Panc1 (cell line): Measurements from ENCODE around the gene PYGM. TPM values are rescaled to one million over a fixed set of nuclear protein-coding genes. Genes with fewer than 3 reads are reported as not detected.

Experiments used
- ATAC-seq: fragments of 200-7000 bp; cut with Tn5 transposase; 2 replicates; pipeline ENCODE4 v1.9.1; 2020; ENCODE audit warnings: mild to moderate bottlenecking, moderate library complexity
- BruUV-seq: library from RNA; stranded (reverse); fragments of 400-500 nt; replicated peaks from 2 replicates; lab custom pipeline; 2021; lab: Mats Ljungman, UMichigan
- CTCF ChIA-PET: fragments of 300-600 bp; sonication (Branson Sonifier 250); formaldehyde crosslinking; loops from one replicate; lab custom pipeline; 2022; ENCODE audit warnings: antibody characterized with exemption; lab: Charles Lee
- POLR2A ChIA-PET: fragments of 300-600 bp; sonication (Branson Sonifier 250); formaldehyde crosslinking; loops from one replicate; lab custom pipeline; 2022; ENCODE audit warnings: antibody characterized with exemption; lab: Charles Lee
- DNase-seq: peaks from one replicate; pipeline ENCODE4 v3.0.0-alpha.2; 2010; ENCODE audit warnings: low read depth, low spot score
- H3K27ac ChIP-seq: 2 replicates; pipeline ENCODE4 v1.5.1; 2011; ENCODE audit warnings: mild to moderate bottlenecking, low read length, inconsistent platforms
- H3K27me3 ChIP-seq: fragments of 200-500 bp; sonication (Bioruptor generic); 2 replicates; pipeline ENCODE4 v1.6.0; 2014; ENCODE audit warnings: low read length, inconsistent platforms; ENCODE audit not compliant: control insufficient read depth, insufficient read depth
- H3K36me3 ChIP-seq: fragments of 200-500 bp; sonication (Bioruptor generic); 2 replicates; pipeline ENCODE4 v1.5.1; 2014; ENCODE audit warnings: inconsistent platforms, mild to moderate bottlenecking, low read length, moderate library complexity; ENCODE audit not compliant: control insufficient read depth, insufficient read depth
- H3K4me1 ChIP-seq: 2 replicates; pipeline ENCODE4 v1.5.1; 2011; ENCODE audit warnings: inconsistent platforms, mild to moderate bottlenecking, low read length, moderate library complexity; ENCODE audit not compliant: control insufficient read depth, insufficient read depth
- H3K4me3 ChIP-seq, 2 experiments: 2 replicates each; pipeline ENCODE4 v1.5.1; 2011 to 2012; ENCODE audit warnings: low read depth in 2 of 2, low read length in 2 of 2, mild to moderate bottlenecking in 2 of 2, inconsistent platforms in 1 of 2, moderate library complexity in 1 of 2
- H3K9me3 ChIP-seq: fragments of 200-500 bp; sonication (Bioruptor generic); 2 replicates; pipeline ENCODE4 v1.5.1; 2014; ENCODE audit warnings: low read depth, mild to moderate bottlenecking, inconsistent platforms, low read length, moderate library complexity; ENCODE audit not compliant: control insufficient read depth, insufficient read depth
- CTCF ChIP-seq: fragments of 450-650 bp; IDR thresholded peaks from 2 replicates; pipeline ENCODE4 v1.5.1; 2017; ENCODE audit warnings: mild to moderate bottlenecking
- POLR2AphosphoS5 ChIP-seq: IDR thresholded peaks from 2 replicates; pipeline ENCODE4 v1.6.1; 2012; ENCODE audit warnings: mild to moderate bottlenecking, low read depth, low read length, moderate library complexity
- REST ChIP-seq, 2 experiments: IDR thresholded peaks; 2 replicates each; pipeline ENCODE4 v1.6.1; 2011 to 2012; ENCODE audit warnings: low read depth in 2 of 2, control low read depth in 1 of 2, low read length in 1 of 2, mild to moderate bottlenecking in 1 of 2, moderate library complexity in 1 of 2; ENCODE audit not compliant: insufficient read depth in 1 of 2
- SIN3A ChIP-seq: IDR thresholded peaks from 2 replicates; pipeline ENCODE4 v1.6.1; 2012; ENCODE audit warnings: low read depth, mild to moderate bottlenecking, low read length, moderate library complexity, borderline replicate concordance; ENCODE audit not compliant: insufficient read depth
- TCF7L2 ChIP-seq: IDR thresholded peaks from 2 replicates; pipeline ENCODE4 v1.6.1; 2011; ENCODE audit warnings: mild to moderate bottlenecking, low read depth, low read length, inconsistent platforms
- in situ Hi-C: cut with HindIII; loops from 2 replicates; pipeline ENCODE4 v1.10.0; 2016; ENCODE audit warnings: low sequenced_read_pairs, low pct_unique_long_range_greater_than_20kb
- intact Hi-C: fragments of 100-400 bp; cut with micrococcal nuclease; formaldehyde crosslinking; loops from one replicate; pipeline ENCODE4 v1.10.0; 2022; ENCODE audit not compliant: unreplicated experiment
- total RNA-seq: library from RNA; stranded (reverse); gene quantifications from one replicate; pipeline ENCODE4 v1.2.1, GENCODE V29; 2021; ENCODE audit not compliant: unreplicated experiment

PYGM gene
- total RNA-seq, 1 experiment from 2014 or later: 0.39 TPM

GRCh38 chr11:64778223-64778472 is 18.4 kb upstream of the PYGM start:
- intact Hi-C loops: no loop called here
- CTCF ChIA-PET: interaction anchor here (1.2 to 1.3 kb wide), 2 partner anchors 10 to 34 kb away, joined by 3 to 6 read pairs; partner anchors contain the start of gene RASGRP2

GRCh38 chr11:64777449-64778222 is 17.9 kb upstream of the PYGM start:
- TF ChIP-seq CTCF (no peak), REST (IDR thresholded peaks at IDR 0.05; ENCODE audit: insufficient read depth in 1 of 2, low read depth in 2 of 2, low read length in 1 of 2) (peak; percentile 76 to 82), SIN3A (peak; percentile 65)
- no peak for DNase-seq
- H3K9me3 ChIP-seq: no peaks in the 10 kb centered on the region
- peak; percentile 38 for ATAC-seq
- intact Hi-C loops: no loop called here
- ChIA-PET CTCF (interaction anchor here (0.7 kb wide), 1 partner anchor 76 kb away, joined by 4 read pairs; no protein-coding TSS in a partner anchor), POLR2A (interaction anchor here (0.6 kb wide), 1 partner anchor 382 kb away, joined by 3 read pairs; no protein-coding TSS in a partner anchor)
- H3K4me1 ChIP-seq: peaks cover 16% of the 10 kb centered on the region
- no TSS peak for BruUV-seq
- no peaks in the 10 kb centered on the region for H3K27me3 ChIP-seq
- H3K27ac ChIP-seq: peak overlapping the region; percentile 88
- H3K36me3 ChIP-seq: peaks cover 44% of the 10 kb centered on the region
- H3K4me3 ChIP-seq: peak overlapping the region; percentile 88 to 92
- in situ Hi-C loops: no loop called here

More at GRCh38 chr11:64778223-64778472, 18.4 kb upstream of the PYGM start:
- TF ChIP-seq TCF7L2: 0 out of 2 replicates have a peak, but pooled peaks have one; percentile 2
- no peak for TF ChIP-seq POLR2AphosphoS5
- peak; percentile 56; the same call in 1 of the 2 replicates for TF ChIP-seq SIN3A
- BruUV-seq: no TSS peak
- Histone ChIP-seq H3K27ac (peak overlapping the region; percentile 63), H3K4me1 (peaks cover 16% of the 10 kb centered on the region), H3K36me3 (peaks cover 38% of the 10 kb centered on the region), H3K27me3 (no peaks in the 10 kb centered on the region), H3K9me3 (no peaks in the 10 kb centered on the region), H3K4me3 (peak overlapping the region; percentile 55 to 88)
- in situ Hi-C loops: no loop called here
- no peak for DNase-seq
- POLR2A ChIA-PET: interaction anchor here (0.6 to 1.6 kb wide), 4 partner anchors 13 to 22 kb away, joined by 3 to 5 read pairs (median 4); no protein-coding TSS in a partner anchor
- ATAC-seq: peak; percentile 43

GRCh38 chr11:64776875-64777274 is 17.1 kb upstream of the PYGM start:
- peak overlapping the region; percentile 88 for H3K27ac ChIP-seq
- peaks cover 16% of the 10 kb centered on the region for H3K4me1 ChIP-seq
- H3K36me3 ChIP-seq: peaks cover 51% of the 10 kb centered on the region
- in situ Hi-C loops: no loop called here
- TF ChIP-seq REST (IDR thresholded peaks at IDR 0.05; ENCODE audit: insufficient read depth in 1 of 2, low read depth in 2 of 2, low read length in 1 of 2) (no peak), SIN3A (no peak)
- ATAC-seq: no peak
- H3K9me3 ChIP-seq: no peaks in the 10 kb centered on the region
- ChIA-PET CTCF (interaction anchor here (0.7 kb wide), 1 partner anchor 77 kb away, joined by 4 read pairs; no protein-coding TSS in a partner anchor), POLR2A (no interaction called here)
- no TSS peak for BruUV-seq
- intact Hi-C loops: no loop called here
- no peaks in the 10 kb centered on the region for H3K27me3 ChIP-seq
- H3K4me3 ChIP-seq: peak overlapping the region; percentile 88 to 92
- DNase-seq: no peak
